Transverse colon (tissue), 4 donors: ENCODE data around the gene GPR31. TPM values are rescaled to one million over a fixed set of nuclear protein-coding genes. Genes with fewer than 3 reads are reported as not detected.

Experiments
- DNase-seq: peaks from one replicate; pipeline ENCODE4 v3.0.0-alpha.2; 2019
- H3K27ac ChIP-seq, 4 donors: fragments of 200-600 bp; sonication (generic); 2 replicates each; pipeline ENCODE4 v1.5.1; 2016 to 2018; ENCODE audit warnings: inconsistent platforms in 4 of 4
- H3K27me3 ChIP-seq: fragments of 200-600 bp; sonication (generic); 2 replicates; pipeline ENCODE4 v1.5.1; 2017; ENCODE audit warnings: inconsistent platforms
- H3K36me3 ChIP-seq, 4 donors: fragments of 200-600 bp; sonication (generic); 2 replicates each; pipeline ENCODE4 v1.5.1; 2017 to 2019; ENCODE audit warnings: inconsistent platforms in 4 of 4
- H3K4me1 ChIP-seq, 4 donors: fragments of 200-600 bp; sonication (generic); 2 replicates each; pipeline ENCODE4 v1.5.1; 2017 to 2020; ENCODE audit warnings: inconsistent platforms in 4 of 4
- H3K4me3 ChIP-seq, 4 donors: fragments of 200-600 bp; sonication (generic); 1 replicate in 1 of 4; 2 replicates in 3 of 4; pipeline versions ENCODE4 v1.5.1 to v1.6.1; 2017 to 2019; ENCODE audit warnings: inconsistent platforms in 4 of 4
- H3K9me3 ChIP-seq, 2 donors: fragments of 200-600 bp; sonication (generic); 2 replicates each; pipeline ENCODE4 v1.5.1; 2017 to 2019; ENCODE audit warnings: inconsistent platforms in 2 of 2
- CTCF ChIP-seq, 5 experiments: fragments of 200-600 bp in 3 of 5; fragments of 450-650 bp in 2 of 5; sonication (generic) in 3 of 5; IDR thresholded peaks; 1 replicate in 2 of 5; 2 replicates in 3 of 5; pipeline ENCODE4 v1.5.1; 2016 to 2017; ENCODE audit warnings: antibody characterized with exemption in 5 of 5, inconsistent platforms in 3 of 5, mild to moderate bottlenecking in 2 of 5, moderate library complexity in 1 of 5
- EP300 ChIP-seq: sonication (generic); formaldehyde crosslinking; IDR thresholded peaks from one replicate; pipeline ENCODE4 v1.6.1; 2017; ENCODE audit warnings: antibody characterized with exemption, low read depth
- POLR2A ChIP-seq: fragments of 450-650 bp; IDR thresholded peaks from one replicate; pipeline ENCODE4 v1.6.1; 2016; ENCODE audit warnings: antibody characterized with exemption, mild to moderate bottlenecking, moderate library complexity
- POLR2AphosphoS5 ChIP-seq, 3 donors: sonication (generic); formaldehyde crosslinking; IDR thresholded peaks; one replicate each; pipeline ENCODE4 v1.6.1; 2016; ENCODE audit warnings: antibody characterized with exemption in 3 of 3
- WGBS, 2 donors: methylation state at CpG; one replicate each; pipeline ENCODE4 v1.1.5; 2018; ENCODE audit warnings: low coverage in 1 of 2; 5-methylcytosine and 5-hydroxymethylcytosine counted together
- in situ Hi-C, 4 donors: fragments of 200-750 bp; cut with MboI; loops; one replicate each; pipeline versions ENCODE4 v1.15.0 to v1.15.1; 2017; ENCODE audit warnings: low sequenced_read_pairs in 3 of 4, low pct_ligation_motif_present in 1 of 4, low pct_unique_long_range_greater_than_20kb in 1 of 4
- intact Hi-C: fragments of 100-400 bp; cut with DNase I; formaldehyde crosslinking; loops from one replicate; pipeline ENCODE4 v1.15.1; 2023; ENCODE audit warnings: low total_unique reads
- total RNA-seq, 4 donors: library from RNA; depleted of rRNA; stranded (reverse); fragments of >200 nt; gene quantifications; one replicate each; pipeline ENCODE4 v1.1.0, GENCODE V29; 2016

Gene GPR31
- total RNA-seq, 4 donors from 2014 or later: not detected

GRCh38 chr6:167121335-167121841 lies 36.4 kb downstream of the GPR31 start:
- H3K36me3 ChIP-seq: no peaks in the 10 kb centered on the region
- no peak overlapping the region for H3K4me3 ChIP-seq
- H3K9me3 ChIP-seq: no peaks in the 10 kb centered on the region
- no peak for DNase-seq
- no peaks in the 10 kb centered on the region for H3K27me3 ChIP-seq
- TF ChIP-seq POLR2A (no peak), EP300 (no peak), POLR2AphosphoS5 (IDR thresholded peaks at IDR 0.05) (no peak), CTCF (IDR thresholded peaks at IDR 0.05) (no peak)
- in situ Hi-C loops: no loop called here
- H3K4me1 ChIP-seq: peaks cover 0 to 33% (median 10%) of the 10 kb centered on the region in 4 donors
- intact Hi-C loops: no loop called here
- H3K27ac ChIP-seq: peak overlapping the region in 3 of 4 donors; percentile 7 to 60 (median 21)
- WGBS, 2 donors: 81 to 89% methylated on average over 3 to 8 of the region's 8 CpGs

- DNase-seq: no peak
- in situ Hi-C loops: no loop called here
- TF ChIP-seq POLR2A (no peak), CTCF (IDR thresholded peaks at IDR 0.05) (no peak), EP300 (no peak), POLR2AphosphoS5 (IDR thresholded peaks at IDR 0.05) (no peak)
These were observed 37.2 kb downstream of the GPR31 start for GRCh38 chr6:167120583-167120903.

GRCh38 chr6:167119670-167120582 lies 37.9 kb downstream of the GPR31 start:
- Histone ChIP-seq H3K4me1 (peaks cover 5 to 33% (median 11%) of the 10 kb centered on the region in 4 donors), H3K27ac (peak overlapping the region in 3 of 4 donors; percentile 21 to 60 (median 27)), H3K9me3 (no peaks in the 10 kb centered on the region), H3K4me3 (no peak overlapping the region), H3K27me3 (peaks cover 5% of the 10 kb centered on the region), H3K36me3 (no peaks in the 10 kb centered on the region)
- in situ Hi-C loops: no loop called here
- TF ChIP-seq POLR2AphosphoS5 (IDR thresholded peaks at IDR 0.05): no peak
- peak; percentile 11 for TF ChIP-seq EP300
- no peak for TF ChIP-seq CTCF (IDR thresholded peaks at IDR 0.05)
- TF ChIP-seq POLR2A: no peak
- 40 to 61% methylated on average over 3 to 8 of the region's 8 CpGs for WGBS, 2 donors
- intact Hi-C loops: no loop called here
- peak; percentile 69 for DNase-seq

More at GRCh38 chr6:167120583-167120903, 37.2 kb downstream of the GPR31 start:
- peak overlapping the region in 3 of 4 donors; percentile 21 to 60 (median 27) for H3K27ac ChIP-seq
- H3K4me3 ChIP-seq: no peak overlapping the region
- H3K9me3 ChIP-seq: no peaks in the 10 kb centered on the region
- intact Hi-C loops: no loop called here
- H3K36me3 ChIP-seq: no peaks in the 10 kb centered on the region
- 80% methylated on average over 1 of the region's 1 CpG; no CpG with 5 or more reads in 1 of the 2 donors for WGBS, 2 donors
- no peaks in the 10 kb centered on the region for H3K27me3 ChIP-seq
- H3K4me1 ChIP-seq: peaks cover 5 to 33% (median 11%) of the 10 kb centered on the region in 4 donors

- intact Hi-C loops: no loop called here
- H3K36me3 ChIP-seq: no peaks in the 10 kb centered on the region
- H3K27ac ChIP-seq: peak overlapping the region in 3 of 4 donors; percentile 39 to 60 (median 43)
- no peaks in the 10 kb centered on the region for H3K9me3 ChIP-seq
- H3K27me3 ChIP-seq: peaks cover 5% of the 10 kb centered on the region
- H3K4me1 ChIP-seq: peaks cover 5 to 33% (median 11%) of the 10 kb centered on the region in 4 donors
- no peak for TF ChIP-seq POLR2A
- no peak for TF ChIP-seq POLR2AphosphoS5 (IDR thresholded peaks at IDR 0.05)
- no peak for TF ChIP-seq EP300
- no peak for TF ChIP-seq CTCF (IDR thresholded peaks at IDR 0.05)
- no peak for DNase-seq
- in situ Hi-C loops: no loop called here
- WGBS, 2 donors: 40 to 74% methylated on average over 2 to 12 of the region's 12 CpGs
- H3K4me3 ChIP-seq: no peak overlapping the region
These were observed 38.9 kb downstream of the GPR31 start for GRCh38 chr6:167118839-167119238.
